GM23248 (cell line): ENCODE data around the gene LRRC58.

Source experiments
- EZH2 ChIP-seq: fragments of 200-600 bp; sonication (generic); IDR thresholded peaks from 2 replicates; pipeline ENCODE4 v1.6.1; 2018; ENCODE audit warnings: antibody characterized with exemption, mild to moderate bottlenecking; ENCODE audit not compliant: insufficient read depth, poor library complexity, severe bottlenecking
- EZH2phosphoT487 ChIP-seq: fragments of 200-600 bp; sonication (generic); IDR thresholded peaks from 2 replicates; pipeline ENCODE4 v1.6.1; 2018; ENCODE audit warnings: antibody characterized with exemption, moderate library complexity, mild to moderate bottlenecking, low read depth; ENCODE audit not compliant: insufficient read depth

GRCh38 chr3:120276767-120277166 lies 72.4 kb downstream of the LRRC58 start:
- TF ChIP-seq EZH2 (no peak), EZH2phosphoT487 (no peak)
